ENCODE data around the gene GUCA1A. TPM values are rescaled to one million over a fixed set of nuclear protein-coding genes. Genes with fewer than 3 reads are reported as not detected.

GUCA1A gene
- total RNA-seq, 1 experiment from 2014 or later: not detected

GRCh38 chr6:42179945-42180313, 6.8 kb downstream of the GUCA1A start:
- CTCF ChIA-PET: no interaction called here
- DNase-seq (ENCODE audit: low read depth, low spot score): no peak
- Histone ChIP-seq H3K27ac (ENCODE audit: low read length) (no peak overlapping the region), H3K4me1 (ENCODE audit: control insufficient read depth, insufficient read depth, low read length) (no peaks in the 10 kb centered on the region), H3K9me3 (ENCODE audit: control insufficient read depth, insufficient read depth, low read depth, low read length) (no peaks in the 10 kb centered on the region), H3K36me3 (ENCODE audit: control insufficient read depth, insufficient read depth, low read length) (no peaks in the 10 kb centered on the region), H3K27me3 (ENCODE audit: control insufficient read depth, insufficient read depth, low read length) (no peaks in the 10 kb centered on the region), H3K4me3 (ENCODE audit: low read depth in 2 of 2, low read length in 2 of 2) (no peak overlapping the region)
- BruUV-seq (replicated peaks): no TSS peak
- ATAC-seq: no peak
- in situ Hi-C loops (cut with HindIII; ENCODE audit: low pct_unique_long_range_greater_than_20kb, low sequenced_read_pairs): no loop called here
- POLR2A ChIA-PET: no interaction called here
- intact Hi-C loops (cut with micrococcal nuclease; ENCODE audit: unreplicated experiment): no loop called here
- TF ChIP-seq TCF7L2 (IDR thresholded peaks at IDR 0.05; ENCODE audit: low read depth, low read length) (no peak), SIN3A (IDR thresholded peaks at IDR 0.05; ENCODE audit: borderline replicate concordance, insufficient read depth, low read depth, low read length) (no peak), POLR2AphosphoS5 (IDR thresholded peaks at IDR 0.05; ENCODE audit: low read depth, low read length) (no peak), CTCF (IDR thresholded peaks at IDR 0.05) (no peak), REST (IDR thresholded peaks at IDR 0.05; ENCODE audit: insufficient read depth in 1 of 2, low read depth in 2 of 2, low read length in 1 of 2) (no peak)

GRCh38 chr6:42182101-42182500, 8.9 kb downstream of the GUCA1A start:
- ChIA-PET POLR2A (no interaction called here), CTCF (no interaction called here)
- in situ Hi-C loops (cut with HindIII; ENCODE audit: low pct_unique_long_range_greater_than_20kb, low sequenced_read_pairs): no loop called here
- Histone ChIP-seq H3K9me3 (ENCODE audit: control insufficient read depth, insufficient read depth, low read depth, low read length) (no peaks in the 10 kb centered on the region), H3K27me3 (ENCODE audit: control insufficient read depth, insufficient read depth, low read length) (no peaks in the 10 kb centered on the region), H3K27ac (ENCODE audit: low read length) (no peak overlapping the region), H3K4me3 (ENCODE audit: low read depth in 2 of 2, low read length in 2 of 2) (no peak overlapping the region), H3K36me3 (ENCODE audit: control insufficient read depth, insufficient read depth, low read length) (no peaks in the 10 kb centered on the region), H3K4me1 (ENCODE audit: control insufficient read depth, insufficient read depth, low read length) (no peaks in the 10 kb centered on the region)
- ATAC-seq (no peak), DNase-seq (ENCODE audit: low read depth, low spot score) (no peak)
- BruUV-seq (replicated peaks): no TSS peak
- TF ChIP-seq CTCF (IDR thresholded peaks at IDR 0.05) (no peak), REST (IDR thresholded peaks at IDR 0.05; ENCODE audit: insufficient read depth in 1 of 2, low read depth in 2 of 2, low read length in 1 of 2) (no peak), TCF7L2 (IDR thresholded peaks at IDR 0.05; ENCODE audit: low read depth, low read length) (no peak), SIN3A (IDR thresholded peaks at IDR 0.05; ENCODE audit: borderline replicate concordance, insufficient read depth, low read depth, low read length) (no peak), POLR2AphosphoS5 (IDR thresholded peaks at IDR 0.05; ENCODE audit: low read depth, low read length) (no peak)
- intact Hi-C loops (cut with micrococcal nuclease; ENCODE audit: unreplicated experiment): no loop called here

Data from Panc1 (cell line).